HepG2 (cell line): Measurements from ENCODE around the gene CRK.

ENCODE experiments used
- PHF20 ChIP-seq: sonication (generic); formaldehyde crosslinking; IDR thresholded peaks from 2 replicates; pipeline ENCODE4 v1.5.0; 2020; ENCODE audit warnings: mild to moderate bottlenecking, missing genetic modification reagents
- ZFY ChIP-seq: sonication (generic); formaldehyde crosslinking; IDR thresholded peaks from 2 replicates; pipeline ENCODE4 v1.4.0; 2020; ENCODE audit warnings: missing genetic modification reagents

DNA sequence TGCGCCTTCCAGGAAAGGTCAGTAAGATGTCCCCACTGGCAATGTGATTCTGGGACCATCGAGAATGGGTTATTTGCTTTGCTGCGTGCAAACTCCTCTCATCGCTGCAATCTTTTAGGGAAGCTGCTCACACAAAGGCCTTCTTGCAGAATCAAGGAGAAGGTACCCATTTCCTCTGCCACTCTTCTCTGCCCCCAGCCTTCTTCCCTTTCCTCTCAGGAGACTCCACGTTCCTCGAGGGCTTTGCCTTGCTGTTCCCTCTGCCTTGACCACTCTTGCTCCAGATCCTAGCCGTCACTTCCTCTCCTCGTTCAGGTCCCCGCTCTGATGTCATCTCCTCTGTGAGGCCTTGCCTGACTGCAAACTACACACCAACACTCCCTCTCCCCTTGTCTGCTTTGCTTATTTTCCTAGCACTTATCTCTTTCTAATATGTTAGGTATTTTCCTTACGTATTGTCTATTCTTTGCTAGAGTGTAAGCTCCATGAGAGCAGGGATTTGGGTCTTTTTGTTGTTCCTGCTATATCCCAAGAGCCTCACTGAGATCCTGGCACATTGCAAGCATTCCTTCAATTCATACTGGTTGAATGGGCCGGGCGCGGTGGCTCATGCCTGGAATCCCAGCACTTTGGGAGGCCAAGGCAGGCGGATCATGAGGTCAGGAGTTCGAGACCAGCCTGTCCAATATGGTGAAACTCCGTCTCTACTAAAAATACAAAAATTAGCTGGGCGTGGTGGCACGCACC is 5.3 kb upstream of the CRK start:
- TF ChIP-seq ZFY (CRISPR knock-in tag) (no peak), PHF20 (CRISPR knock-in tag) (no peak)
